GM18526 (cell line): Measurements from ENCODE around the gene ZNF785.

ENCODE experiments used
- POLR2A ChIP-seq: IDR thresholded peaks from 3 replicates; pipeline ENCODE4 v1.6.1; 2011; ENCODE audit not compliant: insufficient read length; ENCODE audit errors: extremely low read depth

Gene ZNF785

DNA sequence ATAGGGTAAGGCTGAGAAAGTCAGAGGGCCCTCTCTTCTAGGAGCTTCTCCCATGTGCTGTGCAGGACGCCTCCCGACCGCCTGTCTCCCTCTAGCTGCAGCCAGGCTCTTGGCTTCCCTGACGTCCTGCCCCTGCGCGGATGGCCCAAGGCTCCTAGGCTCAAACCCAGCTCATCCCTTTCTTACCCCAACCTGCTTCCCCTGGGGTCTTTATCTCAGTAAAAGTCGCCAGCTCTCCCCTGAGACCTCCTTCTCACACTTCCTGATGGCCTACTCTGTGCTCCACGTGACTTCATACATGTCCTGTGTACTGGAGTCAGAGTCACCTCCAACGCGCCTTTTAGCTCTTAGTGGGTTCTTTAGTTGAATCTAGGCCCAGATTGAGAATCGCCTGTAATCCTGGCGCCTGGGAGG lies 49.7 kb downstream of the ZNF785 start:
- no peak for TF ChIP-seq POLR2A

DNA sequence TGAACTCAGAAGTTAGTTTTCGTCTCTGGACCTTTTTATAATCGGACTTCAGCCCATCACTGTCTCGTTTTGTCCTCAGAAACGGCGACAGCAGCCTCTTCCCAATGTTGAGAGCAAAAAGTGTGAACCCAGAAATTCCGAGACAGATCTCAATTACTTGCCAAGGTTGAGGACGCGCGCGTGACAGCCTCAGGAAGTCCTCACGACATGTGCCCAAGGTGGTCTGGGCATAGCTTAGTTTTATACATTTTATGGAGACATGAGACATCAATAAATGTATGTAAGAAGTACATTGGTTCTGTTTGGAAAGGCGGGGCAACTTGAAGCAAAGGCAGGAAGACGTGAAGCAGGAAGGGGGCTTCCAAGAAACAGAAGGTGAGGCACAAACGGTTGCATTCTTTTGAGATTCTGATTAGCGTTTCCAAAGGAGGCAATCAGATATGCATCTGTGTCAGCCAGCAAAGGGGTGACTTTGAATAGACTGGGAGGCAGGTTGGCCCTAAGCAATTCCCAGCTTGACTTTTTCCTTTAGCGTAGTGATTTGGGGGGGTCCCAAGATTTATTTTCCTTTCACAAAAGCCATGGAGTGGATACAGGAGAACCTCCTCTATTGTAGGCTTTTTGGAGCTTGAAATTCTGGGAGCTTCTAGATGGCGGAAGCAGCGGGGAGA lies 50.3 kb downstream of the ZNF785 start:
- no peak for TF ChIP-seq POLR2A

GRCh38 chr16:30534368-30535105 lies 51.0 kb downstream of the ZNF785 start, which contains the start of gene ZNF747:
Gene ZNF747, minus strand, starts transcription at chr16:30534858. Its CDS starts 179 bp downstream, at chr16:30534679.
- TF ChIP-seq POLR2A = peak; percentile 81

GRCh38 chr16:30533748-30534367 lies 51.6 kb downstream of the ZNF785 start:
- TF ChIP-seq POLR2A = no peak

GRCh38 chr16:30533146-30533522 lies 52.4 kb downstream of the ZNF785 start:
- no peak for TF ChIP-seq POLR2A

DNA sequence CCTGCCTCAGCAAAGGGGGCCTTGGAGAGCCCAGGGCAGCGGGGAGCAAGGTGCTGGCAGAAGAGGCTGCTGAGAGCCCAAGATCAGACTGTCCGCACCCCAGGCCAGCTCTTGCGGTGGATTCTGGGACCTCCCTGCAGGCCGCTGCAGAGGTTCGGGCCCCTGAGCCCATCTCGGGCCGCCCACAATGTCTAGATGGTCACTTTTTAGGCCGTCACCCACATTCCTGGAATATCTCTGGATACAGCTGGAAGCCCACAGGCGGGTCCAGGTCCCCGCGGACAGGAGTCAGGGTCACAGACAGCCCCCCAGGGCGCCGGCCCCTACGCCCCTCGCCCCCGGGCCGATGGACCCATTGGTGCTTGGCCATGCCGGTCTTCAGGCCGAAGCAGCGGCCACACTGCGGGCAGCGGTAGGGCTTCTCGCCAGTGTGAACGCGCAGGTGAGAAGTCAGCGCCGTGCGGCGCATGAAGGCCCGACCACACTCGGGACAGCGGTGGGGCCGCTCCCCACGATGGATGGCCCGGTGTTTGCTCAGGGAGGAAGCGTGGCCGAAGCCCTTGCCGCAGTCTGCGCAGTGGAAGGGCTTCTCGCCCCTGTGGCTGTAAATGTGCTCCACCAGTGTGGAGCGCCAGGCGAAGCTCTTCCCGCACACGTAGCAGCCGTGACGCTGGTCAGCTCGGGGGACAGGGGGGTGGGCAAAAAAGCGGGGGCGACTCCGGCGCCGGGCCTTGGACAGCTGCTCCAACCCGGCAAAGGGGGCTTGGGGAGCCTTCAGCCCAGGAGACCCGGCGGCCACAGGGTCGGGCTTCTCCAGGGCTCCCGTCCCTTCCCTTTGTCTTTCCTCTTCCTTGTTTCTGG lies 53.0 kb downstream of the ZNF785 start:
- TF ChIP-seq POLR2A = no peak
